ENCODE measurements around the gene THADA.

Gene THADA

GRCh38 chr2:43361286-43361685, 234.6 kb downstream of the THADA start:
- DNase-seq = no peak

- DNase-seq = no peak
Observed at GRCh38 chr2:43360137-43360536, 235.7 kb downstream of the THADA start.

- no peak for DNase-seq
Observed at GRCh38 chr2:43358410-43359201, 237.2 kb downstream of the THADA start.

- no peak for DNase-seq
Observed at GRCh38 chr2:43356774-43357173, 239.1 kb downstream of the THADA start.

DNA sequence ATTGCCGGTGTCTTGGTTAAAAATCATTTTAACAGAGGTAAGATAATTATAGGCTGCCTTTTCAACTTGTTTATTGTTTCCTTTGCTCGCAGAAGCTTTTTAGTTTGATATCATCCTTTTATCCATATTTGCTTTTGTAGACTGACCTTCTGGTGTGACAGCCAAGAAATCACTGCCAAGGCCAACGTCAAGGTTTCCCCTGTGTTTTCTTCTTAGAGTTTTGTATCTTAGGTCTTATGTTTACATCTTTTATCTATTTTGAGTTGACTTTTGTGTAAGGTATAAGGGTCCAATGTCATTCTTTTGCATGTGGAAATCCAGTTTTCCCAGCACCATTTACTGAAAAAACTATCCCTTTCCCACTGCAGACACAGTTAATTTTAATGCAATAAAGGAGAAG, 240.4 kb downstream of the THADA start:
- DNase-seq = no peak

GRCh38 chr2:43349904-43350303, 245.9 kb downstream of the THADA start:
- DNase-seq = no peak

GRCh38 chr2:43348908-43349661, 246.8 kb downstream of the THADA start:
- no peak for DNase-seq

DNA sequence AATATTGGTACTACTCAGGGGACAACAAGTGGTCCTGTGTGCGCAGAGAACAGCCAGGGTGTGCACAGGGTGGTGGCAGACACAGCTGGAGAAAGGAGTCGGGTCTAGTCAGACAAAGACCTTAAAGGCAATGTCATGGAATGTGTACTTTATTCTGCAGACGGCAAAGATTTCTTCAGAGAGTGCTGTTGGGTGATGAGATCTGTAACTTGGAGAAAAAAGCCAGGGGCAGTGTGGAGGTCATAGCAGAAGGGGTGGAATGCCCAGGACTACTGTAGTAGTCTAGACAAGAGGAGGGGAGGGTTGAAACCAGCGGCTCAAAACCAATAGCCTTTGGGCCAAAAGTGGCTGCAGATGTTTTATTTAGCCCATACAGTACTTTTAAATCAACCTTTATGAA, 248.1 kb downstream of the THADA start:
- no peak for DNase-seq

GRCh38 chr2:43346602-43347567, 249.0 kb downstream of the THADA start:
- DNase-seq = no peak

- no peak for DNase-seq
Observed at GRCh38 chr2:43345872-43346271, 250.0 kb downstream of the THADA start.

GRCh38 chr2:43345391-43345813, 250.4 kb downstream of the THADA start:
- DNase-seq = peak in 1 of 58 donors; percentile 4

DNA sequence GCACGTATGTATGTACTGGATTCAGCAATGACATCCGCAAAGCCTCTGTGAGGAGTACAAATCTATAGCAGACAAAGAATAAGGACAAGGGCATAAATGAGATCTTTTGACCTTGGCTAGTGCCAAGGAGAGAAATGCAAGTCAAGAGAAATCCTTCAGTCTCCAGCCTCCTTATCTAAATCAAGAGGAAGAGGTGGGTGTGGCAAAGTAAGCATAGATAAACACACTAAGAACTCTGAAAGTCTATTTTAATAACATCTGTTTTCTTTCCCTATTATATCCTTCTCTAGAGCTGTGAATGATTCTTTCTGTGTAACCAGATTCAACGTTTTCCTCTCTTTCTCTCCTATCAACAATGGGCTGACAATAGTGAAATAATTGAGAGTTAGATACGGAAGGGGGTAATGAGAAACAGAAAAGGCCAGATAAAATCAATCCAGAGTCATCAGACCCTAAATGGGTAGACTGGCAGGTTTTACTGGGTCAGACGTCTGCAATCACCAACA, 250.9 kb downstream of the THADA start:
- no peak for DNase-seq

DNA sequence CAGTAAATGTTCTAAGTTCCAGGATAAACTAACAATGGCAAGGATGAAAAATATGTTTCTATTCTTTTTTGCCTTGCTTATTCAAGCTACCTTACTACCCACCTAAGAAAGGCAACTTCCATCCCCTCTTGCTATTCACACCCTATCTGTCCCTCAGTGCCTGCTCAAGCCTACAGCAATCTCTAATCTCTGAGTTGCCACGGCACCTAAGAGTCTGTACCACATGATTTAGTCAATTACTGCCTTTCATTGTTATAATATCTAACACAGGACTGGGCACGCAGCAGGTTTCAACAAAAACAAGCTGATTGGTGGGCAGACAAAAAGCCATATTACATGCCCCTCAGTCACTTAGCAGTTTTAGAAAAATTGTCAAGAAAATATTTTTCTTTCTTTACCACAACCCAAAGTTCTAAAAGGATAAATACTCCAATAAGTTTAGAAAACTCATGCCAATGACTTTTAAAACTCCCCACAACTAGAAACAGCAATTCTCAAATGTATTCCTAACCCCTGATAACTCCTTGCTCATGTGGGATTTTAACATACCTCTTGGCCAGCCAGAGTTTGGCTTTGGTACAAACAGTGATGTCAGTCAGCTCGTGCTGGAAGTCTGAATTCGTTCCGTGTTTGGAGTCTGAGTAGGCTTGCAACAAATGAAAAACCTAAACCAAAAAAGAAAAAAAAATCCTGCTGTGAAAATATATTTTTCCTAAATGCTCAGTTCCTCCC, 252.1 kb downstream of the THADA start:
- DNase-seq = peak in 7 of 58 donors; percentile 1 to 36 (median 9)

- no peak for DNase-seq
Observed at GRCh38 chr2:43341959-43342757, 253.7 kb downstream of the THADA start.

- peak in 1 of 58 donors; percentile 6 for DNase-seq
Observed at GRCh38 chr2:43340945-43341356, 254.9 kb downstream of the THADA start.

DNA sequence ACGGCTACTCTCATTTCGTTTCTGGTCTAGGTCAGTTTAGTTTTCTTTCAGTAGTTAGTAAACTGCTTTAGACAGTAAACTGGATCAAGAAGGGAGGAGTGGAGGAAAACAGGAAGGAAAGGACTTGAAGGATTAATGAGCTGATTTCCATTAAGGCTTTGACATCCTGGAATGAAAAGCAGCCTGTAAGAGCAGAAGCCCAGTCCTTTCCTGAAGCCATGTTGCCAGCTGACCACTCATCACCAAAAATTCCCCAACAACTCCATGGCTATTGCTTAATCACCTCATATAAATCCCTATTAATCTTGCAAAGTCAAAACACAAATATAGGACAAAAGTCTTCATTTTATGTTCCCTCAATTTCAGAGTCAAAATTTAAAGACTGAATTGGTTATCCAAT, 255.8 kb downstream of the THADA start:
- DNase-seq = no peak

- DNase-seq = no peak
Observed at GRCh38 chr2:43333656-43334144, 262.1 kb downstream of the THADA start.

GRCh38 chr2:43333101-43333655, 262.7 kb downstream of the THADA start:
- DNase-seq = no peak

- DNase-seq = no peak
Observed at GRCh38 chr2:43332653-43333052, 263.2 kb downstream of the THADA start.

Measured in anterior cingulate cortex (tissue), 58 donors.